ENCODE results near the gene SDHAF2. TPM values are rescaled to one million over a fixed set of nuclear protein-coding genes. Genes with fewer than 3 reads are reported as not detected.

Gene SDHAF2
- total and polyA plus RNA-seq, 4 donors, result 32.3 to 40.0 (median 35.3) TPM

DNA sequence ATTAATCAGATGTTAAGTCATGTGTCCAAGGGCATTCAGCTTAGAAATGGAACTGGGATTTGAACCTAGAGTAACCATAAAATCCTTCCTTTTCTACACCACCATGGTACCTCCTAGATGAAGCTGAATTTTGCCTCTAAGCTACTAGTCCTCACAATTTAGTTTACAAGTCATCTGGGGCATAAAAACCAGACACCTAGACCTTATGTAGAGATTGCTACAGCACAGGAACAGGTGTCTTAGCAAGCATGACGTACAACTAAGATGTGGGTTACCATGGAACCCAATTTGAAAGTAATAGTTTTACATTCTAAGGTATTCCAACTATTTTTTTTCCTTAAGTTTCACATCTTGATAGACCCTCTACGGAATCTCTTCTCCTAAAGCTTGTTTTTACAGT, 28.4 kb upstream of the SDHAF2 start:
- ATAC-seq (ENCODE audit: low FRiP score) (no peak), DNase-seq (no peak)
- Histone ChIP-seq H3K4me3 (ENCODE audit: low read length in 2 of 2) (no peak overlapping the region), H3K27ac (ENCODE audit: low read depth in 1 of 2, low read length in 2 of 2) (no peak overlapping the region), H3K4me1 (ENCODE audit: control insufficient read depth in 1 of 2, insufficient read depth in 2 of 2, low read length in 2 of 2) (no peaks in the 10 kb centered on the region), H3K36me3 (ENCODE audit: control insufficient read depth in 1 of 2, insufficient read depth in 2 of 2, low read length in 1 of 2) (peaks cover 9 to 18% of the 10 kb centered on the region in 2 donors), H3K27me3 (ENCODE audit: control insufficient read depth in 1 of 2, insufficient read depth in 2 of 2, low read length in 1 of 2) (no peaks in the 10 kb centered on the region), H3K9me3 (ENCODE audit: control insufficient read depth, low read length) (no peaks in the 10 kb centered on the region)
- intact Hi-C loops (cut with DNase I), result no loop called here
- 75 to 83% methylated on average over 2 of the region's 2 CpGs for WGBS, 2 donors

DNA sequence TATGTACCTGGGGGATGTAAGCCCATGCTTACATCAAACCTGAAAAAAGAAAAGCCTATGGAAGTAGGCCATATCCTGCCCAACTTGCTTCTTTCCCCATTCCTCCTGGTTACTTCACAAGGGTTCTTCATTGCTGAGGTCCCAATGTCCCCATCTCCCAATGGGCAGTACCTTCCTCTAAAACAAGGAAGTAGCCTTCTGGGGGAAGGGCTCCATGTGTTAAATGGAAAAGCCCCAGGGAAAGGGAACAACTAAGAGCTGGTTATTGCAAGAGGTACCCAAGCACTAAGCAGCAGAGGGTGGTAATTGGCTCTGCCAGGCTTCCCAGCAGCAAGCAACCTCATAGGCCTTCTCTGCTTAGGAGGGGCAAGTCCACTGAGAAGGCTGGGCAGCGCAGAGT, 26.3 kb upstream of the SDHAF2 start:
- Histone ChIP-seq H3K9me3 (ENCODE audit: control insufficient read depth, low read length) (no peaks in the 10 kb centered on the region), H3K36me3 (ENCODE audit: control insufficient read depth in 1 of 2, insufficient read depth in 2 of 2, low read length in 1 of 2) (peaks cover 11 to 18% of the 10 kb centered on the region in 2 donors), H3K27ac (ENCODE audit: low read depth in 1 of 2, low read length in 2 of 2) (no peak overlapping the region), H3K27me3 (ENCODE audit: control insufficient read depth in 1 of 2, insufficient read depth in 2 of 2, low read length in 1 of 2) (no peaks in the 10 kb centered on the region), H3K4me3 (ENCODE audit: low read length in 2 of 2) (no peak overlapping the region), H3K4me1 (ENCODE audit: control insufficient read depth in 1 of 2, insufficient read depth in 2 of 2, low read length in 2 of 2) (no peaks in the 10 kb centered on the region)
- DNase-seq (no peak), ATAC-seq (ENCODE audit: low FRiP score) (no peak)
- intact Hi-C loops (cut with DNase I), result no loop called here
- 94 to 95% methylated on average over 1 of the region's 1 CpG for WGBS, 2 donors

- 62 to 65% methylated on average over 5 of the region's 5 CpGs for whole genome bisulfite sequencing, 2 donors
- Histone ChIP-seq H3K36me3 (ENCODE audit: control insufficient read depth in 1 of 2, insufficient read depth in 2 of 2, low read length in 1 of 2) (peaks cover 11 to 18% of the 10 kb centered on the region in 2 donors), H3K27ac (ENCODE audit: low read depth in 1 of 2, low read length in 2 of 2) (no peak overlapping the region), H3K27me3 (ENCODE audit: control insufficient read depth in 1 of 2, insufficient read depth in 2 of 2, low read length in 1 of 2) (no peaks in the 10 kb centered on the region), H3K4me3 (ENCODE audit: low read length in 2 of 2) (no peak overlapping the region), H3K9me3 (ENCODE audit: control insufficient read depth, low read length) (no peaks in the 10 kb centered on the region), H3K4me1 (ENCODE audit: control insufficient read depth in 1 of 2, insufficient read depth in 2 of 2, low read length in 2 of 2) (no peaks in the 10 kb centered on the region)
- ATAC-seq (ENCODE audit: low FRiP score), result no peak
- intact Hi-C loops (cut with DNase I), result no loop called here
- DNase-seq, result no peak
Observed at GRCh38 chr11:61404103-61404502, 25.8 kb upstream of the SDHAF2 start.

- WGBS, 2 donors, result 49% methylated on average over 4 of the region's 4 CpGs
- H3K27ac ChIP-seq (ENCODE audit: low read depth in 1 of 2, low read length in 2 of 2), result no peak overlapping the region
- no peak for ATAC-seq (ENCODE audit: low FRiP score)
Observed at GRCh38 chr11:61404641-61405040, 25.3 kb upstream of the SDHAF2 start.

GRCh38 chr11:61406067-61406466, 23.9 kb upstream of the SDHAF2 start:
- no peak overlapping the region for H3K27ac ChIP-seq (ENCODE audit: low read depth in 1 of 2, low read length in 2 of 2)

More at GRCh38 chr11:61404641-61405040, 25.3 kb upstream of the SDHAF2 start:
- H3K9me3 ChIP-seq (ENCODE audit: control insufficient read depth, low read length), result no peaks in the 10 kb centered on the region
- H3K4me3 ChIP-seq (ENCODE audit: low read length in 2 of 2), result no peak overlapping the region
- no peaks in the 10 kb centered on the region for H3K4me1 ChIP-seq (ENCODE audit: control insufficient read depth in 1 of 2, insufficient read depth in 2 of 2, low read length in 2 of 2)
- intact Hi-C loops (cut with DNase I), result no loop called here
- peaks cover 11 to 18% of the 10 kb centered on the region in 2 donors for H3K36me3 ChIP-seq (ENCODE audit: control insufficient read depth in 1 of 2, insufficient read depth in 2 of 2, low read length in 1 of 2)
- H3K27me3 ChIP-seq (ENCODE audit: control insufficient read depth in 1 of 2, insufficient read depth in 2 of 2, low read length in 1 of 2), result no peaks in the 10 kb centered on the region
- no peak for DNase-seq

DNA sequence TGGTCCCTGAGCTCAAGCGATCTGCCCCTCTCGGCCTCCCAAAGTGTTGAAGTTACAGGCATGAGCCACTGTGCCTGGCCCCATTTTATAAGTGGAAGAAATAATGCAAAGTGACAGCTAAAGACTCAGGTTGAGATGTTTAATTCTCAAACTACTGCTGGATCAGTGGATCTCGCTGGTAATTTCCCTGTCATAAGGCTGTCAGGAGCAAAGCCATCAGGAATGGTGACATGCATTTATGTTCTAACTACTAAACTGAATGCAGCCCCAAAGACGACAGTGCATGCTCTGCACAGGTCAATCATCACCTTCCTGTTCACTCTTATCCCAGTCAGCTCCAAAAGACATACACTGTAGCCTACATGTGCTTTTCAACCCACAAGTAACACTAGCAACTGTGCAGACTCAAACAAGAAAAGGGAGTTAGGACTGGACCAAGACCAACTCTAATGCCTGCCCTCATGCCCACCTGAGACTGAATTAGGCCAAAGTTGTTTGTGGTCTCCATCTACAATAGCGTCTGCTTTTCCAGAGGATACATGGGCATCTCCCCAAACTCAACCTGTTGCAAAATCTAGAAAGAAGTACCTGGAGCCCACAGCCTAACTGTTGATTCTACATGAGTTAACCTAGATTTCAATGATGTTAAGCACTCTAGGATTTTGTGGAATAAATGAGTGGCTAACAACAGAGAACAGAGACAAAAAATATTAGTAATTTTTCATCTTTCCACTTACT, 22.8 kb upstream of the SDHAF2 start:
- Histone ChIP-seq H3K9me3 (ENCODE audit: control insufficient read depth, low read length) (no peaks in the 10 kb centered on the region), H3K4me1 (ENCODE audit: control insufficient read depth in 1 of 2, insufficient read depth in 2 of 2, low read length in 2 of 2) (no peaks in the 10 kb centered on the region), H3K27ac (ENCODE audit: low read depth in 1 of 2, low read length in 2 of 2) (no peak overlapping the region), H3K36me3 (ENCODE audit: control insufficient read depth in 1 of 2, insufficient read depth in 2 of 2, low read length in 1 of 2) (peaks cover 15 to 26% of the 10 kb centered on the region in 2 donors), H3K4me3 (ENCODE audit: low read length in 2 of 2) (no peak overlapping the region), H3K27me3 (ENCODE audit: control insufficient read depth in 1 of 2, insufficient read depth in 2 of 2, low read length in 1 of 2) (no peaks in the 10 kb centered on the region)
- no peak for DNase-seq
- 86 to 89% methylated on average over 5 of the region's 5 CpGs for WGBS, 2 donors
- intact Hi-C loops (cut with DNase I), result no loop called here
- ATAC-seq (ENCODE audit: low FRiP score), result no peak

More at GRCh38 chr11:61406067-61406466, 23.9 kb upstream of the SDHAF2 start:
- no peaks in the 10 kb centered on the region for H3K27me3 ChIP-seq (ENCODE audit: control insufficient read depth in 1 of 2, insufficient read depth in 2 of 2, low read length in 1 of 2)
- H3K36me3 ChIP-seq (ENCODE audit: control insufficient read depth in 1 of 2, insufficient read depth in 2 of 2, low read length in 1 of 2), result peaks cover 11 to 22% of the 10 kb centered on the region in 2 donors
- no peaks in the 10 kb centered on the region for H3K9me3 ChIP-seq (ENCODE audit: control insufficient read depth, low read length)
- 87 to 88% methylated on average over 2 of the region's 2 CpGs for WGBS, 2 donors
- no peak overlapping the region for H3K4me3 ChIP-seq (ENCODE audit: low read length in 2 of 2)
- no peak for DNase-seq
- intact Hi-C loops (cut with DNase I), result no loop called here
- ATAC-seq (ENCODE audit: low FRiP score), result no peak
- no peaks in the 10 kb centered on the region for H3K4me1 ChIP-seq (ENCODE audit: control insufficient read depth in 1 of 2, insufficient read depth in 2 of 2, low read length in 2 of 2)

- intact Hi-C loops (cut with DNase I), result no loop called here
- Histone ChIP-seq H3K36me3 (ENCODE audit: control insufficient read depth in 1 of 2, insufficient read depth in 2 of 2, low read length in 1 of 2) (peaks cover 19 to 23% of the 10 kb centered on the region in 2 donors), H3K9me3 (ENCODE audit: control insufficient read depth, low read length) (no peaks in the 10 kb centered on the region), H3K4me1 (ENCODE audit: control insufficient read depth in 1 of 2, insufficient read depth in 2 of 2, low read length in 2 of 2) (no peaks in the 10 kb centered on the region), H3K4me3 (ENCODE audit: low read length in 2 of 2) (no peak overlapping the region), H3K27ac (ENCODE audit: low read depth in 1 of 2, low read length in 2 of 2) (no peak overlapping the region), H3K27me3 (ENCODE audit: control insufficient read depth in 1 of 2, insufficient read depth in 2 of 2, low read length in 1 of 2) (no peaks in the 10 kb centered on the region)
- DNase-seq, result no peak
- WGBS, 2 donors, result 79 to 83% methylated on average over 9 of the region's 9 CpGs
- ATAC-seq (ENCODE audit: low FRiP score), result no peak
Observed at GRCh38 chr11:61411589-61411988, 18.3 kb upstream of the SDHAF2 start.

- WGBS, 2 donors, result 3 to 13% methylated on average over 3 of the region's 3 CpGs
- Histone ChIP-seq H3K27ac (ENCODE audit: low read depth in 1 of 2, low read length in 2 of 2) (no peak overlapping the region), H3K9me3 (ENCODE audit: control insufficient read depth, low read length) (no peaks in the 10 kb centered on the region), H3K36me3 (ENCODE audit: control insufficient read depth in 1 of 2, insufficient read depth in 2 of 2, low read length in 1 of 2) (peaks cover 21% of the 10 kb centered on the region in 2 donors), H3K4me1 (ENCODE audit: control insufficient read depth in 1 of 2, insufficient read depth in 2 of 2, low read length in 2 of 2) (no peaks in the 10 kb centered on the region), H3K4me3 (ENCODE audit: low read length in 2 of 2) (no peak overlapping the region), H3K27me3 (ENCODE audit: control insufficient read depth in 1 of 2, insufficient read depth in 2 of 2, low read length in 1 of 2) (no peaks in the 10 kb centered on the region)
- intact Hi-C loops (cut with DNase I), result no loop called here
- no peak for DNase-seq
- no peak for ATAC-seq (ENCODE audit: low FRiP score)
Observed at GRCh38 chr11:61413496-61413895, 16.4 kb upstream of the SDHAF2 start.

- intact Hi-C loops (cut with DNase I), result no loop called here
- H3K27ac ChIP-seq (ENCODE audit: low read depth in 1 of 2, low read length in 2 of 2), result no peak overlapping the region
- ATAC-seq (ENCODE audit: low FRiP score), result no peak
- no peak for DNase-seq
- H3K9me3 ChIP-seq (ENCODE audit: control insufficient read depth, low read length), result no peaks in the 10 kb centered on the region
- no peaks in the 10 kb centered on the region for H3K27me3 ChIP-seq (ENCODE audit: control insufficient read depth in 1 of 2, insufficient read depth in 2 of 2, low read length in 1 of 2)
- no peaks in the 10 kb centered on the region for H3K4me1 ChIP-seq (ENCODE audit: control insufficient read depth in 1 of 2, insufficient read depth in 2 of 2, low read length in 2 of 2)
- no peak overlapping the region for H3K4me3 ChIP-seq (ENCODE audit: low read length in 2 of 2)
- WGBS, 2 donors, result 88 to 95% methylated on average over 2 of the region's 2 CpGs
- peaks cover 21% of the 10 kb centered on the region in 2 donors for H3K36me3 ChIP-seq (ENCODE audit: control insufficient read depth in 1 of 2, insufficient read depth in 2 of 2, low read length in 1 of 2)
Observed at GRCh38 chr11:61414547-61414946, 15.4 kb upstream of the SDHAF2 start.

Measured in aorta (tissue), 5 donors.